ENCODE data around the gene USH2A. TPM values are rescaled to one million over a fixed set of nuclear protein-coding genes. Genes with fewer than 3 reads are reported as not detected.

Gene USH2A
- total RNA-seq, 4 donors from 2014 or later: under 0.01 to 1.0 (median under 0.01) TPM; not detected in 1

DNA sequence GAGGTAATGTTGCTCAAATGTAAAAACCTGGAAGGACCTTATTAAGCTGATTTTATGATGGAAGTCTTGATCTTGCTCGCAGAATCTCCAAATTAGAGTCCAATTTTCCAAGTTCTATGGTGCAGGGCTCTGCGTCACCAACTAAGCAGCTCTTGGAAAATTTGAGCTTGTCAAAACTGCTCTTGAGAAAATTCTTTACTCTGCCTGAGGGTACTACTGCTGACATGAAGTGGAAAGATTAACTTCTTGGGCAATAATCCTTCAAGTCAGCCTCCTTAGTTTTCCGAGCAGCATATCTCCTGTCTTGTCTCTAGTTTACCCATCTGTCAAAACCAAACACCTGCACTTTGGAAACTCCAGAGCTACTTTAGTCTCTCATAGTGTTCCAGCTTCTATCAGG is 562.4 kb downstream of the USH2A start:
- Histone ChIP-seq H3K36me3 (no peaks in the 10 kb centered on the region), H3K9me3 (peaks cover 0 to 2% (median 0%) of the 10 kb centered on the region in 4 donors), H3K27me3 (no peaks in the 10 kb centered on the region), H3K27ac (no peak overlapping the region), H3K4me1 (no peaks in the 10 kb centered on the region), H3K4me3 (no peak overlapping the region)
- no peak for DNase-seq (ENCODE audit: low spot score in 2 of 2)
- 87 to 93% methylated on average over 3 of the region's 3 CpGs for WGBS, 2 donors
- TF ChIP-seq POLR2A (IDR thresholded peaks at IDR 0.05): no peak
- TF ChIP-seq EP300 (IDR thresholded peaks at IDR 0.05): no peak

DNA sequence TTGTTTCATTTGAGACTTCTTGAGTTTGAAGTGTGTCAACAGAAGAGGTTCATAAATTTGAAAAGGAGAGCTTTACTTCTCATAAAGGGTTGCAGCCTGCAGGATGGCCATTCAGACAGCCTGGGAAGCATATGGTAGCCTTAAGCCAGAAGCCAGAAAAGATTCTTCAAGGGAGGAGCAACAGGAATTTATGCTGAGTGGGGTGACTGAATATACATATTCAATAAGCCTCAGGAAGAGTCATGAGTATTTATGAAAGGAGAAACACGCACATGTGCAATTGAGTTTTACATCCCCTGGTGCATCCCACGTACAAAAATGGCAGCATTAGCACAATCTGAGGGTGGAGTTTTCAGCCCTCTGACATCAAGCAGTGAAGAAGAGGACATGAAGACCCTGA is 565.9 kb downstream of the USH2A start:
- TF ChIP-seq, protein P1, sequence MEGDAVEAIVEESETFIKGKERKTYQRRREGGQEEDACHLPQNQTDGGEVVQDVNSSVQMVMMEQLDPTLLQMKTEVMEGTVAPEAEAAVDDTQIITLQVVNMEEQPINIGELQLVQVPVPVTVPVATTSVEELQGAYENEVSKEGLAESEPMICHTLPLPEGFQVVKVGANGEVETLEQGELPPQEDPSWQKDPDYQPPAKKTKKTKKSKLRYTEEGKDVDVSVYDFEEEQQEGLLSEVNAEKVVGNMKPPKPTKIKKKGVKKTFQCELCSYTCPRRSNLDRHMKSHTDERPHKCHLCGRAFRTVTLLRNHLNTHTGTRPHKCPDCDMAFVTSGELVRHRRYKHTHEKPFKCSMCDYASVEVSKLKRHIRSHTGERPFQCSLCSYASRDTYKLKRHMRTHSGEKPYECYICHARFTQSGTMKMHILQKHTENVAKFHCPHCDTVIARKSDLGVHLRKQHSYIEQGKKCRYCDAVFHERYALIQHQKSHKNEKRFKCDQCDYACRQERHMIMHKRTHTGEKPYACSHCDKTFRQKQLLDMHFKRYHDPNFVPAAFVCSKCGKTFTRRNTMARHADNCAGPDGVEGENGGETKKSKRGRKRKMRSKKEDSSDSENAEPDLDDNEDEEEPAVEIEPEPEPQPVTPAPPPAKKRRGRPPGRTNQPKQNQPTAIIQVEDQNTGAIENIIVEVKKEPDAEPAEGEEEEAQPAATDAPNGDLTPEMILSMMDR (IDR thresholded peaks at IDR 0.05): no peak
- no peak for TF ChIP-seq POLR2A (IDR thresholded peaks at IDR 0.05)
- TF ChIP-seq EP300 (IDR thresholded peaks at IDR 0.05): no peak
- Histone ChIP-seq H3K4me1 (no peaks in the 10 kb centered on the region), H3K27me3 (no peaks in the 10 kb centered on the region), H3K27ac (no peak overlapping the region), H3K4me3 (no peak overlapping the region), H3K9me3 (peaks cover 0 to 24% (median 2%) of the 10 kb centered on the region in 4 donors), H3K36me3 (no peaks in the 10 kb centered on the region)
- no peak for DNase-seq (ENCODE audit: low spot score in 2 of 2)
- 54 to 64% methylated on average over 2 of the region's 2 CpGs for WGBS, 2 donors

DNA sequence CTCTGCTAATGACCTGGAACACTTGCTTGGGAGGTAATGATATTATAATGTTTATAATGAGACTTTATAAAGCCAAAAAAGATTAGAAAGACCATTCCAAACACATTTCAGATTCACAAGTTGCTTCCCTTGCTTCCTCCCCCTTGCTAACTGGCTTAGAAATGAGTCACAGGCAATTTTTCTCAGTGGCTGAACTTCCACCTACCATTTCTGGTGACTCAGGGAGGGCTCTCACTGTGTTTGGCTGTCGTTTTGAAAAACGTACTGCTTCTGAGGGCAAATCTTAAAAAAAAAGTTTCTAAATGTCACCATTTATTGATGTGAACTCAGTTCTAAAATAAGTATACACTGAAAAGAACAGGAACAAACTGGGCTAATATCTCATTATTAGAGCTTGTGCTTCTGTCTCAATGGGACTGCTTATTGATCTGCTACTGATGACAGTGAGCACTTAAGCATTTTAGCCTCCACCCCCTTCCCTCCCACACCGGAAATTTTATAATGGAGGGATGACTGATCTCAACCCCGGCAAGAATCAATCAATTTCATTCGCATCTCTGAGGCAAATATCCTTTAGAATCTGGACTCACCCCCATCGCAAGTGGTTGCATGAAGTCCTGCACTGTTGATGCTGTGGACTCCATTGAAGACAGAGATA is 577.9 kb downstream of the USH2A start:
- WGBS, 2 donors: 54 to 65% methylated on average over 6 of the region's 6 CpGs
- Histone ChIP-seq H3K36me3 (no peaks in the 10 kb centered on the region), H3K4me1 (no peaks in the 10 kb centered on the region), H3K27me3 (no peaks in the 10 kb centered on the region), H3K9me3 (peaks cover 0 to 19% (median 0%) of the 10 kb centered on the region in 4 donors), H3K27ac (no peak overlapping the region), H3K4me3 (no peak overlapping the region)
- DNase-seq (ENCODE audit: low spot score in 2 of 2): no peak
- no peak for TF ChIP-seq EP300 (IDR thresholded peaks at IDR 0.05)
- TF ChIP-seq POLR2A (IDR thresholded peaks at IDR 0.05): no peak
- TF ChIP-seq, protein P1 (IDR thresholded peaks at IDR 0.05): no peak

DNA sequence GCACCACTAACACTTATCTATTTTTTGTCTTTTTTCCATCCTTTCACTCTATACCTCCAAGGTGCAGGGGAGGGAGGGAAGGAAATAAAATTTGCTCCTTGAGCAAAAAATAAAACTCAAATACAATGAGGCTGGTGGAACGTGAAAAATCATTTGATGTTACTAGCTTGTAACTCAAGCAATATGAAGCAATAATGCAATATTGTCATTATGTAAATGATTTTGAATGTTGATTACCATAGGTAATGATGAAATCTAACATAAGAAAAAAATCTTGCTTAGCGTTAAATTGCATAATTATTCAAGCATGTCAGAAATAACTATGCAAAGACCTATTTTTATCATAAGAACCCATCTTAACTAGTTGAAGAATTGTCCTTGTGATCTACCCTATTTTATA is 578.5 kb downstream of the USH2A start:
- Histone ChIP-seq H3K27ac (no peak overlapping the region), H3K36me3 (no peaks in the 10 kb centered on the region), H3K27me3 (no peaks in the 10 kb centered on the region), H3K4me1 (no peaks in the 10 kb centered on the region), H3K4me3 (no peak overlapping the region), H3K9me3 (peaks cover 0 to 19% (median 0%) of the 10 kb centered on the region in 4 donors)
- WGBS, 2 donors: 75 to 89% methylated on average over 2 of the region's 2 CpGs
- TF ChIP-seq POLR2A (IDR thresholded peaks at IDR 0.05) (no peak), EP300 (IDR thresholded peaks at IDR 0.05) (no peak)
- TF ChIP-seq, protein P1 (IDR thresholded peaks at IDR 0.05): no peak
- no peak for DNase-seq (ENCODE audit: low spot score in 2 of 2)

DNA sequence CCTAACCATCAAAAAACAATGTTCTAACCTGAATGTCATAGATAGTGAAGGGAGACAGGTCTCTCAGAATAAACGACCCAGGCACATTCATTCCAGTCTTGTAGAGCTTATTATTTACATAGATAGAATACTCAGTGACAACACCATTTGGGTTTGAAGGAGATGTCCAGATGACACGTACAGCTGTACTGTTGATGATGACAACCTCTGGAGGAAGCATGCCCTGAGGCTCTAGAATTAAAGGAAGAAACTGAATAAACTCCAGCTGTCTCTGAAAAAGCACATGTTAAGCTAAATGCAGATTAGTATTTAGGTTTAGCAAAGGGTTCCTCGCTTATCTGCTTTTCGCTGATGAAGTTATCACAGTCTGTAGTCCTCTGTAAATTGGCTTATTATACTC is 579.0 kb downstream of the USH2A start:
- WGBS, 2 donors: 69 to 81% methylated on average over 4 of the region's 4 CpGs
- Histone ChIP-seq H3K27me3 (no peaks in the 10 kb centered on the region), H3K9me3 (peaks cover 0 to 19% (median 0%) of the 10 kb centered on the region in 4 donors), H3K4me3 (no peak overlapping the region), H3K36me3 (no peaks in the 10 kb centered on the region), H3K4me1 (no peaks in the 10 kb centered on the region), H3K27ac (no peak overlapping the region)
- no peak for DNase-seq (ENCODE audit: low spot score in 2 of 2)
- TF ChIP-seq EP300 (IDR thresholded peaks at IDR 0.05) (no peak), POLR2A (IDR thresholded peaks at IDR 0.05) (no peak)
- TF ChIP-seq, protein P1 (IDR thresholded peaks at IDR 0.05): no peak

Measured in tibial nerve (tissue), 4 donors.